ENCODE results near the gene FBXO42.

The FBXO42 gene

GRCh38 chr1:16375521-16376340 lies 23.5 kb upstream of the FBXO42 start:
- Histone ChIP-seq H3K4me1 (ENCODE audit: insufficient read depth, low read length, severe bottlenecking) (peaks cover 8% of the 10 kb centered on the region), H3K9me3 (ENCODE audit: low read length) (no peaks in the 10 kb centered on the region), H3K36me3 (ENCODE audit: insufficient read depth, low read length) (peaks cover 6% of the 10 kb centered on the region; the same call in 1 of the 2 replicates), H3K9ac (ENCODE audit: low read length) (no peak overlapping the region), H3K27ac (ENCODE audit: low read depth, low read length, poor library complexity, severe bottlenecking) (no peak overlapping the region), H4K20me1 (ENCODE audit: insufficient read depth, low read length) (0 out of 2 replicates have a peak, but pooled peaks cover 2% of the 10 kb centered on the region), H3K4me2 (ENCODE audit: low read length) (no peak overlapping the region), H3K9me2 (ENCODE audit: low read depth, low read length) (no peaks in the 10 kb centered on the region), H3K4me3 (ENCODE audit: low read depth, low read length, poor library complexity, severe bottlenecking) (no peak overlapping the region), H3F3A (ENCODE audit: insufficient read depth, low read length) (no peaks in the 10 kb centered on the region), H3K79me2 (ENCODE audit: insufficient read depth, low read length) (peaks cover 91% of the 10 kb centered on the region), H3K27me3 (ENCODE audit: insufficient read depth, low read length) (no peaks in the 10 kb centered on the region), H2AFZ (ENCODE audit: low read length) (no peak overlapping the region)
- TF ChIP-seq EZH2 (IDR thresholded peaks at IDR 0.05; ENCODE audit: borderline replicate concordance, low read length) = no peak
- TF ChIP-seq CTCF (IDR thresholded peaks at IDR 0.05; ENCODE audit: low read length) = no peak

GRCh38 chr1:16374266-16374665 lies 22.0 kb upstream of the FBXO42 start:
- Histone ChIP-seq H3K36me3 (ENCODE audit: insufficient read depth, low read length) (peaks cover 6% of the 10 kb centered on the region; the same call in 1 of the 2 replicates), H3K27ac (ENCODE audit: low read depth, low read length, poor library complexity, severe bottlenecking) (no peak overlapping the region), H3K27me3 (ENCODE audit: insufficient read depth, low read length) (no peaks in the 10 kb centered on the region), H4K20me1 (ENCODE audit: insufficient read depth, low read length) (0 out of 2 replicates have a peak, but pooled peaks cover 2% of the 10 kb centered on the region), H3K9me3 (ENCODE audit: low read length) (no peaks in the 10 kb centered on the region), H3K4me2 (ENCODE audit: low read length) (no peak overlapping the region), H3K79me2 (ENCODE audit: insufficient read depth, low read length) (peaks cover 95% of the 10 kb centered on the region), H3K4me3 (ENCODE audit: low read depth, low read length, poor library complexity, severe bottlenecking) (no peak overlapping the region), H3F3A (ENCODE audit: insufficient read depth, low read length) (no peaks in the 10 kb centered on the region), H2AFZ (ENCODE audit: low read length) (no peak overlapping the region), H3K4me1 (ENCODE audit: insufficient read depth, low read length, severe bottlenecking) (peaks cover 13% of the 10 kb centered on the region), H3K9ac (ENCODE audit: low read length) (no peak overlapping the region), H3K9me2 (ENCODE audit: low read depth, low read length) (no peaks in the 10 kb centered on the region)
- TF ChIP-seq EZH2 (IDR thresholded peaks at IDR 0.05; ENCODE audit: borderline replicate concordance, low read length) (no peak), CTCF (IDR thresholded peaks at IDR 0.05; ENCODE audit: low read length) (no peak)

GRCh38 chr1:16372535-16373285 lies 20.4 kb upstream of the FBXO42 start:
- Histone ChIP-seq H3K4me2 (ENCODE audit: low read length) (no peak overlapping the region), H4K20me1 (ENCODE audit: insufficient read depth, low read length) (0 out of 2 replicates have a peak, but pooled peaks cover 2% of the 10 kb centered on the region), H3K27me3 (ENCODE audit: insufficient read depth, low read length) (no peaks in the 10 kb centered on the region), H3K9ac (ENCODE audit: low read length) (no peak overlapping the region), H3K36me3 (ENCODE audit: insufficient read depth, low read length) (peaks cover 6% of the 10 kb centered on the region; the same call in 1 of the 2 replicates), H3F3A (ENCODE audit: insufficient read depth, low read length) (no peaks in the 10 kb centered on the region), H3K4me1 (ENCODE audit: insufficient read depth, low read length, severe bottlenecking) (peaks cover 25% of the 10 kb centered on the region), H3K27ac (ENCODE audit: low read depth, low read length, poor library complexity, severe bottlenecking) (no peak overlapping the region), H3K4me3 (ENCODE audit: low read depth, low read length, poor library complexity, severe bottlenecking) (no peak overlapping the region), H3K9me3 (ENCODE audit: low read length) (no peaks in the 10 kb centered on the region), H3K79me2 (ENCODE audit: insufficient read depth, low read length) (peaks cover 95% of the 10 kb centered on the region), H3K9me2 (ENCODE audit: low read depth, low read length) (no peaks in the 10 kb centered on the region), H2AFZ (ENCODE audit: low read length) (no peak overlapping the region)
- no peak for TF ChIP-seq CTCF (IDR thresholded peaks at IDR 0.05; ENCODE audit: low read length)
- TF ChIP-seq EZH2 (IDR thresholded peaks at IDR 0.05; ENCODE audit: borderline replicate concordance, low read length) = no peak

Measured in OCI-LY1 (cell line).